T-cell (primary cell): ENCODE results near the gene CIB1. TPM values are rescaled to one million over a fixed set of nuclear protein-coding genes. Genes with fewer than 3 reads are reported as not detected.
"Not testable (repeated sequence)": the region's sequence is repeated elsewhere in the genome, so short reads cannot be mapped to it uniquely, and the experiment has no call there.

ENCODE experiments used
- ATAC-seq, 4 experiments: fragments of 200-7000 bp in 3 of 4; fragments of 150-1000 bp in 1 of 4; cut with Tn5 transposase; replicated peaks in 1 of 4; 1 replicate in 3 of 4; 2 replicates in 1 of 4; pipeline ENCODE4 v1.10.0; 2021; ENCODE audit warnings: moderate library complexity in 3 of 4, mild to moderate bottlenecking in 2 of 4, moderate number of reproducible peaks in 1 of 4
- CTCF ChIA-PET, 2 donors: fragments of 300-600 bp; sonication (Branson Sonifier 250); formaldehyde crosslinking; loops; one replicate each; lab custom pipeline; 2022; ENCODE audit warnings: antibody characterized with exemption in 2 of 2; lab: Charles Lee
- POLR2A ChIA-PET, 2 donors: fragments of 300-600 bp; sonication (Branson Sonifier 250); formaldehyde crosslinking; loops; one replicate each; lab custom pipeline; 2022; ENCODE audit warnings: antibody characterized with exemption in 2 of 2; lab: Charles Lee
- DNase-seq, 35 experiments: peaks; one replicate each; pipeline versions ENCODE4 v3.0.0 to v3.0.0-alpha.2; 2013 to 2023
- H3K27ac ChIP-seq: one replicate; pipeline ENCODE4 v1.5.1; 2013; ENCODE audit warnings: low read length
- H3K27me3 ChIP-seq, 2 experiments: replicated peaks in 1 of 2; 1 replicate in 1 of 2; 2 replicates in 1 of 2; pipeline versions ENCODE4 v1.6.1 to v1.7.0; 2013; ENCODE audit warnings: low read length in 1 of 2, mixed read lengths in 1 of 2; ENCODE audit not compliant: control insufficient read depth in 2 of 2, insufficient read depth in 2 of 2; ENCODE audit errors: extremely low read depth in 1 of 2
- H3K36me3 ChIP-seq, 2 donors: 1 replicate in 1 of 2; 2 replicates in 1 of 2; pipeline versions ENCODE4 v1.6.1 to v1.7.0; 2013; ENCODE audit warnings: low read length in 1 of 2; ENCODE audit not compliant: control insufficient read depth in 2 of 2, insufficient read depth in 1 of 2; ENCODE audit errors: extremely low read depth in 1 of 2
- H3K4me1 ChIP-seq, 2 experiments: 1 replicate in 1 of 2; 2 replicates in 1 of 2; pipeline versions ENCODE4 v1.6.1 to v1.7.0; 2013; ENCODE audit warnings: low read length in 2 of 2, mixed read lengths in 1 of 2; ENCODE audit not compliant: insufficient read depth in 2 of 2, control insufficient read depth in 1 of 2; ENCODE audit errors: extremely low read depth in 1 of 2
- H3K4me3 ChIP-seq, 2 donors: 1 replicate in 1 of 2; 2 replicates in 1 of 2; pipeline versions ENCODE4 v1.5.1 to v1.7.0; 2013; ENCODE audit warnings: mild to moderate bottlenecking in 2 of 2, low read length in 1 of 2, moderate library complexity in 1 of 2; ENCODE audit not compliant: control insufficient read depth in 1 of 2; ENCODE audit errors: extremely low read depth in 1 of 2
- H3K9me3 ChIP-seq: 2 replicates; pipeline ENCODE4 v1.7.0; 2013
- H3K27ac Mint-ChIP-seq, 2 donors: one replicate each; pipeline ENCODE4 v1.8.0; 2020 to 2021; ENCODE audit warnings: mild to moderate bottlenecking in 2 of 2, mixed read lengths in 2 of 2
- H3K27me3 Mint-ChIP-seq, 2 donors: one replicate each; pipeline ENCODE4 v1.8.0; 2021 to 2022; ENCODE audit warnings: mixed read lengths in 2 of 2
- H3K36me3 Mint-ChIP-seq: one replicate; pipeline ENCODE4 v1.8.0; 2021; ENCODE audit warnings: mixed read lengths
- H3K4me1 Mint-ChIP-seq, 3 donors: one replicate each; pipeline ENCODE4 v1.8.0; 2020 to 2022; ENCODE audit warnings: mixed read lengths in 3 of 3, mild to moderate bottlenecking in 1 of 3
- H3K4me3 Mint-ChIP-seq, 3 donors: one replicate each; pipeline ENCODE4 v1.8.0; 2020 to 2022; ENCODE audit warnings: mild to moderate bottlenecking in 3 of 3, mixed read lengths in 3 of 3, moderate library complexity in 3 of 3
- H3K9me3 Mint-ChIP-seq, 3 donors: one replicate each; pipeline ENCODE4 v1.8.0; 2020 to 2022; ENCODE audit warnings: mixed read lengths in 3 of 3
- WGBS: methylation state at CpG from one replicate; pipeline ENCODE4 v1.1.5; 2013; ENCODE audit warnings: missing lambda C conversion rate; ENCODE audit not compliant: insufficient coverage; 5-methylcytosine and 5-hydroxymethylcytosine counted together
- total RNA-seq, 35 experiments: library from RNA in 6 of 35; stranded (reverse) in 6 of 35; fragments of 120-200 nt in 1 of 35; gene quantifications; one replicate each; pipeline versions ENCODE4 v1.2.1 to v1.2.4 and lab custom pipeline; 2013 to 2026

CIB1 gene
- total RNA-seq, 5 donors from 2014 or later (not counting 1 experiment from before 2014, with no cell fraction given) = 112 to 201 (median 139) TPM

- 28% methylated on average over 4 of the region's 4 CpGs for WGBS
- peaks cover 13% of the 10 kb centered on the region for H3K36me3 Mint-ChIP-seq
- Histone ChIP-seq H3K4me3 (peak overlapping the region; percentile 89), H3K27me3 (no peaks in the 10 kb centered on the region), H3K9me3 (no peaks in the 10 kb centered on the region), H3K4me1 (peaks cover 26 to 41% of the 10 kb centered on the region in 2 experiments), H3K36me3 (peaks cover 0 to 12% of the 10 kb centered on the region in 2 donors), H3K27ac (peak overlapping the region; percentile 96)
- H3K9me3 Mint-ChIP-seq = no peaks in the 10 kb centered on the region
- H3K27ac Mint-ChIP-seq = peak overlapping the region; percentile 98 to 99
- no peak for ATAC-seq
- no peaks in the 10 kb centered on the region for H3K27me3 Mint-ChIP-seq
- H3K4me3 Mint-ChIP-seq = peak overlapping the region; percentile 95 to 97 (median 95)
- DNase-seq = peak in 3 of 35 experiments; percentile 8 to 40 (median 15)
- POLR2A ChIA-PET = no interaction called here
- CTCF ChIA-PET = no interaction called here
- H3K4me1 Mint-ChIP-seq = peaks cover 40 to 46% (median 44%) of the 10 kb centered on the region in 3 donors
Measured at GRCh38 chr15:90264671-90265070, 30.9 kb upstream of the CIB1 start.

GRCh38 chr15:90262426-90262825 is 28.7 kb upstream of the CIB1 start:
- H3K9me3 ChIP-seq = no peaks in the 10 kb centered on the region
- ATAC-seq = no peak
- H3K27ac Mint-ChIP-seq = peak overlapping the region in 1 of 2 donors; percentile 61
- H3K4me1 Mint-ChIP-seq = peaks cover 23 to 27% (median 26%) of the 10 kb centered on the region in 3 donors
- H3K27me3 ChIP-seq = no peaks in the 10 kb centered on the region
- no peaks in the 10 kb centered on the region for H3K27me3 Mint-ChIP-seq
- no peak overlapping the region for H3K4me3 Mint-ChIP-seq
- H3K4me1 ChIP-seq = peaks cover 14 to 24% of the 10 kb centered on the region in 2 experiments
- ChIA-PET CTCF (interaction anchor here in 1 of 2 donors (1.2 kb wide), 1 partner anchor 32 kb away, joined by 4 read pairs; no protein-coding TSS in a partner anchor), POLR2A (interaction anchor here in 1 of 2 donors (0.6 to 1.0 kb wide), 2 partner anchors 29 to 129 kb away, joined by 3 to 4 read pairs; partner anchors contain the start of genes CIB1 and GDPGP1)
- WGBS = 93% methylated on average over 2 of the region's 5 CpGs
- H3K27ac ChIP-seq = no peak overlapping the region
- peaks cover under 1% of the 10 kb centered on the region for H3K36me3 Mint-ChIP-seq
- no peaks in the 10 kb centered on the region for H3K9me3 Mint-ChIP-seq
- H3K4me3 ChIP-seq = no peak overlapping the region
- H3K36me3 ChIP-seq = peaks cover 0 to 1% of the 10 kb centered on the region in 2 donors
- DNase-seq = no peak

DNA sequence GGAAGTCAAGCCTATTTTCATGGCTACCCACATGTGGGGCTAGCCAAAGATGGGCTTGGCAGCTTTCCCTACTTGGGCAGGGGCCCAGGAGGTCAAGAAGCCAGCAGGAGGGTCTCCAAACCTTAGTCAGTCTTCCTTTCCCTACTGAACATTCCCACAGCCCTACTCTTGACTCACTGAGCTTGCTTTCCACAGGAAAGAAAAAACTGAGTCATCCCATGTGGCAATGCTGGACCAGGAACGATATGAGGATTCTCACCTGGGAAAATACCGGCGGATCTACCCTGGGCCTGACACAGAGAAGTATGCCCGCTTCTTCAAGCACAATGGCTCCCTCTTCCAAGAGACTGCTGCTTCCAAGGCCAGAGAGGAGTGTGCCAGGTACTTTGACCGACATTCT is 28.1 kb upstream of the CIB1 start:
- no peaks in the 10 kb centered on the region for H3K27me3 Mint-ChIP-seq
- DNase-seq (no peak), ATAC-seq (no peak)
- peaks cover 18 to 21% (median 20%) of the 10 kb centered on the region in 3 donors for H3K4me1 Mint-ChIP-seq
- Histone ChIP-seq H3K36me3 (no peaks in the 10 kb centered on the region), H3K27me3 (no peaks in the 10 kb centered on the region), H3K27ac (no peak overlapping the region), H3K4me3 (no peak overlapping the region), H3K4me1 (peaks cover 9 to 18% of the 10 kb centered on the region in 2 experiments), H3K9me3 (no peaks in the 10 kb centered on the region)
- no peak overlapping the region for H3K4me3 Mint-ChIP-seq
- H3K27ac Mint-ChIP-seq = no peak overlapping the region
- H3K9me3 Mint-ChIP-seq = no peaks in the 10 kb centered on the region
- CTCF ChIA-PET = interaction anchor here in 1 of 2 donors (0.6 kb wide), 1 partner anchor 602 kb away, joined by 4 read pairs; no protein-coding TSS in a partner anchor
- WGBS = 94% methylated on average over 5 of the region's 5 CpGs
- no peaks in the 10 kb centered on the region for H3K36me3 Mint-ChIP-seq
- POLR2A ChIA-PET = interaction anchor here (0.6 to 0.8 kb wide), 2 partner anchors 9 to 471 kb away, joined by 3 read pairs; no protein-coding TSS in a partner anchor

GRCh38 chr15:90260731-90261130 is 27.0 kb upstream of the CIB1 start:
- ChIA-PET POLR2A (interaction anchor here in 1 of 2 donors (0.7 kb wide), 1 partner anchor 389 kb away, joined by 3 read pairs; no protein-coding TSS in a partner anchor), CTCF (interaction anchor here (0.6 to 0.7 kb wide), 4 partner anchors 24 to 199 kb away, joined by 3 to 8 read pairs (median 5); no protein-coding TSS in a partner anchor)
- H3K27me3 Mint-ChIP-seq, H3K27me3 ChIP-seq, ATAC-seq, H3K27ac Mint-ChIP-seq, H3K9me3 Mint-ChIP-seq, H3K4me3 ChIP-seq, H3K9me3 ChIP-seq, H3K27ac ChIP-seq, H3K36me3 Mint-ChIP-seq, H3K4me3 Mint-ChIP-seq, H3K36me3 ChIP-seq, DNase-seq: not testable (repeated sequence)
- WGBS = no CpG with 5 or more reads among the region's 6 CpGs
- peaks cover 9 to 12% (median 12%) of the 10 kb centered on the region in 3 donors for H3K4me1 Mint-ChIP-seq
- H3K4me1 ChIP-seq = peaks cover 5 to 11% of the 10 kb centered on the region in 2 experiments

- Mint-ChIP-seq H3K27me3 (peaks cover 0 to 2% of the 10 kb centered on the region in 2 donors), H3K4me3 (no peak overlapping the region), H3K9me3 (no peaks in the 10 kb centered on the region), H3K4me1 (peaks cover 2 to 6% (median 6%) of the 10 kb centered on the region in 3 donors), H3K36me3 (no peaks in the 10 kb centered on the region), H3K27ac (no peak overlapping the region)
- Histone ChIP-seq H3K4me1 (peaks cover 2 to 5% of the 10 kb centered on the region in 2 experiments), H3K27me3 (peaks cover 0 to 11% of the 10 kb centered on the region in 2 experiments), H3K36me3 (no peaks in the 10 kb centered on the region), H3K9me3 (no peaks in the 10 kb centered on the region), H3K27ac (no peak overlapping the region), H3K4me3 (no peak overlapping the region)
- no peak for DNase-seq
- CTCF ChIA-PET = no interaction called here
- ATAC-seq = no peak
- no CpG with 5 or more reads among the region's 5 CpGs for WGBS
- POLR2A ChIA-PET = no interaction called here
Measured at GRCh38 chr15:90259524-90259923, 25.8 kb upstream of the CIB1 start.

DNA sequence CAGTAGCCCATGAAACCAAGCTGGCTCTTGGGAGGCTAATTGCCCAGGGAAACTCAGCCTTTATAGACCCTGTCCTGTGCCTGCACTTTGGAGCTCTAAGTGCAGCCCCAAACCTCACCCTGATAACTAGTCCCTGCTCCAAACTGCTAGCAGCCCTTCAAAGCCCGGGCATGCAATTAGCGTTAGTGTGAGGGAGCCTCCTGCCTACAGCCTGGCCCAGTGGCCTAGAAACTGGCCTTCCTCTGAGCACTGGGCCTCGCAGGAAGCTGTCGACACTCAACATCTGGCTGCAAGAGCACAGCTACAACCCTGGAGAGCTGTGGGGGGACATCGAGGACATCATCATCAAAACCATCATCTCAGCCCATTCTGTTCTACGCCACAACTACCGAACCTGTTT is 24.0 kb upstream of the CIB1 start:
- Mint-ChIP-seq H3K4me3 (no peak overlapping the region), H3K36me3 (no peaks in the 10 kb centered on the region)

More for the DNA sequence above, 24.0 kb upstream of the CIB1 start:
- H3K36me3 ChIP-seq = no peaks in the 10 kb centered on the region
- ChIA-PET CTCF (no interaction called here), POLR2A (no interaction called here)
- H3K4me3 ChIP-seq = no peak overlapping the region
- H3K9me3 Mint-ChIP-seq = no peaks in the 10 kb centered on the region
- WGBS = 100% methylated on average over 2 of the region's 7 CpGs
- no peak for DNase-seq
- H3K9me3 ChIP-seq = no peaks in the 10 kb centered on the region
- H3K27me3 ChIP-seq = peaks cover 0 to 11% of the 10 kb centered on the region in 2 experiments
- no peaks in the 10 kb centered on the region for H3K4me1 ChIP-seq
- H3K4me1 Mint-ChIP-seq = no peaks in the 10 kb centered on the region
- ATAC-seq = no peak
- peaks cover 0 to 2% of the 10 kb centered on the region in 2 donors for H3K27me3 Mint-ChIP-seq
- H3K27ac ChIP-seq = no peak overlapping the region
- no peak overlapping the region for H3K27ac Mint-ChIP-seq
